ENCODE measurements around the gene PSD. TPM values are rescaled to one million over a fixed set of nuclear protein-coding genes. Genes with fewer than 3 reads are reported as not detected.
A peak's percentile ranks its signal among the peaks of the same experiment; 100 is the strongest.

Gene PSD
- total and polyA plus RNA-seq, 2 donors from 2014 or later = 1.2 to 2.2 TPM

GRCh38 chr10:102411341-102412255 lies 7.0 kb downstream of the PSD start:
- no peak for TF ChIP-seq CTCF (IDR thresholded peaks at IDR 0.05; ENCODE audit: borderline replicate concordance, extremely low read depth, insufficient read depth)
- H3K4me3 ChIP-seq (ENCODE audit: low read length in 3 of 3) = no peak overlapping the region
- no peak overlapping the region for H3K9ac ChIP-seq (ENCODE audit: low read length in 3 of 3)
- H3K4me1 ChIP-seq (ENCODE audit: control insufficient read depth in 2 of 3, insufficient read depth in 2 of 3, low read depth in 1 of 3, low read length in 3 of 3) = peaks cover 0 to 3% (median 0%) of the 10 kb centered on the region in 3 donors
- no peaks in the 10 kb centered on the region for H3K36me3 ChIP-seq (ENCODE audit: control insufficient read depth in 2 of 3, insufficient read depth in 3 of 3, low read length in 3 of 3)
- FAIRE-seq = no peak
- H3K9me3 ChIP-seq (ENCODE audit: control insufficient read depth in 2 of 3, insufficient read depth in 1 of 3, low read length in 3 of 3) = no peaks in the 10 kb centered on the region
- intact Hi-C loops (cut with DNase I) = no loop called here
- DNase-seq = peak in 1 of 5 donors; percentile 52
- peaks cover 2% of the 10 kb centered on the region for H3K27me3 ChIP-seq (ENCODE audit: control insufficient read depth, insufficient read depth, low read length)
- H3K27ac ChIP-seq (ENCODE audit: low read depth in 2 of 2, low read length in 2 of 2) = no peak overlapping the region

DNA sequence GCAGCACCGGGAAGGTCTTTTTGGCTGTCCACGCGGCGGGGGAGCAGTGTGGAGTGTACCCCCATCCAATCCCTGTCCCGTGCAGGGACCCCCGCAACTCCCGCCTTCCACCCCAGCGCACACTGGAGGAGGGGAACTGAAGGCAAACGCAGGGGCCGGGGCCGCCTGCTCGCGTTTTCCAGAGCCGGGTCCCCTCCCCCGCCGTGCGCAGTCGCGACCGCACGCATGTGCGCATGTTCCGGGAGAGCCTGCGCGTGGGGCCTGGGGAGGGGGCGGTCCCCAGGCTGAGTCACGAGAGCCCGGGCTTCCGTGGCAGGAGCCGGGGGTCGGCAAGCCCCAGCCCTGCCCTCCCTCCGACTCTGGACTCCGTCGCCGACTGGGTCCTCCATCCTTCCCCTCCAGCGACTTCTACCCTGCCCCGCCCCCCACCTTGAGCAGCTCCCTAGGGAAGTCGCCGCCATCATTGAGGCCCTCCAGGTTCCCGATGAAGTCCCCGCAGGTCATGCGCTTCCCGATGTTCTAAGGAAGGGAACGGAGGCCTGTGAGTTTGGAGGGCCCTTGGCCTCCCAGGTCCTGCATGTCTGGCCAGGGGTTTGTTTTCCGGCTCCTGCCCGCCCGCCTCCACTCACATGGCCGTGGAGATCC lies 8.0 kb downstream of the PSD start:
- Histone ChIP-seq H3K27ac (ENCODE audit: low read depth in 2 of 2, low read length in 2 of 2) (no peak overlapping the region), H3K9ac (ENCODE audit: low read length in 3 of 3) (no peak overlapping the region), H3K27me3 (ENCODE audit: control insufficient read depth, insufficient read depth, low read length) (peaks cover 2% of the 10 kb centered on the region), H3K9me3 (ENCODE audit: control insufficient read depth in 2 of 3, insufficient read depth in 1 of 3, low read length in 3 of 3) (no peaks in the 10 kb centered on the region), H3K36me3 (ENCODE audit: control insufficient read depth in 2 of 3, insufficient read depth in 3 of 3, low read length in 3 of 3) (no peaks in the 10 kb centered on the region), H3K4me3 (ENCODE audit: low read length in 3 of 3) (peak overlapping the region in 1 of 3 donors; percentile 4), H3K4me1 (ENCODE audit: control insufficient read depth in 2 of 3, insufficient read depth in 2 of 3, low read depth in 1 of 3, low read length in 3 of 3) (peaks cover 0 to 3% (median 0%) of the 10 kb centered on the region in 3 donors)
- DNase-seq (peak; percentile 57 to 85 (median 74)), FAIRE-seq (no peak)
- no peak for TF ChIP-seq CTCF (IDR thresholded peaks at IDR 0.05; ENCODE audit: borderline replicate concordance, extremely low read depth, insufficient read depth)
- intact Hi-C loops (cut with DNase I) = no loop called here

GRCh38 chr10:102409604-102410428 lies 8.8 kb downstream of the PSD start:
- TF ChIP-seq CTCF (IDR thresholded peaks at IDR 0.05; ENCODE audit: borderline replicate concordance, extremely low read depth, insufficient read depth) = no peak
- Histone ChIP-seq H3K36me3 (ENCODE audit: control insufficient read depth in 2 of 3, insufficient read depth in 3 of 3, low read length in 3 of 3) (no peaks in the 10 kb centered on the region), H3K9me3 (ENCODE audit: control insufficient read depth in 2 of 3, insufficient read depth in 1 of 3, low read length in 3 of 3) (no peaks in the 10 kb centered on the region), H3K9ac (ENCODE audit: low read length in 3 of 3) (peak overlapping the region in 1 of 3 donors; percentile 3), H3K27ac (ENCODE audit: low read depth in 2 of 2, low read length in 2 of 2) (no peak overlapping the region), H3K27me3 (ENCODE audit: control insufficient read depth, insufficient read depth, low read length) (peaks cover 2% of the 10 kb centered on the region), H3K4me3 (ENCODE audit: low read length in 3 of 3) (peak overlapping the region in 2 of 3 donors; percentile 22 to 28), H3K4me1 (ENCODE audit: control insufficient read depth in 2 of 3, insufficient read depth in 2 of 3, low read depth in 1 of 3, low read length in 3 of 3) (peaks cover 0 to 3% (median 0%) of the 10 kb centered on the region in 3 donors)
- intact Hi-C loops (cut with DNase I) = no loop called here
- DNase-seq (peak in 1 of 5 donors; percentile 44), FAIRE-seq (no peak)

Data from kidney (tissue), 14 donors.